HFF-Myc (cell line): ENCODE results near the gene RSRC1.

Experiments used
- DNase-seq: peaks from one replicate; pipeline ENCODE4 v3.0.0-alpha.2; 2011; ENCODE audit warnings: low read depth; ENCODE audit errors: extremely low read depth
- H3K4me3 ChIP-seq: replicated peaks from 2 replicates; pipeline ENCODE4 v1.5.1; 2011; ENCODE audit warnings: low read depth, mild to moderate bottlenecking, control low read depth, low read length
- TF ChIP-seq, protein P1 (sequence below): IDR thresholded peaks from 2 replicates; pipeline ENCODE4 v1.5.1; 2012; ENCODE audit warnings: mild to moderate bottlenecking, low read depth, low read length, control low read depth; ENCODE audit errors: missing control alignments

RSRC1 gene

DNA sequence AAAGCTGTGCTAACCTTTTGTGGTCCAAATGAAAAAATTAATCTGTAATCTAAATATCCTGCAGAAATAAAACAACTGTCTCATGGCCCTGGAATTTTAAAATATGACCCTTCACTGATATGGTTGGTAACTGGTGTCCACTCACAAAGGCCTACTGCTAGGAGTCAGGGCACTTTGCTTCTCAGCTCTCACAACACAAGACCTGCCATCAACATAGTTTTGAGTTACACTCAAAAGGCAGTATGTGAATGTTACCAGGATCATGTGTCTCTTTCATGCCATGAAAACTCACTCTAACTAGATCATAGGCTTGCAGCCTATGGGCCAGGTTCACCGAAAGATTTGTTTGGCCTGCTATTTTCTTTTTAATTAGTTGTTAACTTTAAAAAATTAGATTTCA is 451.1 kb downstream of the RSRC1 start:
- TF ChIP-seq, protein P1, sequence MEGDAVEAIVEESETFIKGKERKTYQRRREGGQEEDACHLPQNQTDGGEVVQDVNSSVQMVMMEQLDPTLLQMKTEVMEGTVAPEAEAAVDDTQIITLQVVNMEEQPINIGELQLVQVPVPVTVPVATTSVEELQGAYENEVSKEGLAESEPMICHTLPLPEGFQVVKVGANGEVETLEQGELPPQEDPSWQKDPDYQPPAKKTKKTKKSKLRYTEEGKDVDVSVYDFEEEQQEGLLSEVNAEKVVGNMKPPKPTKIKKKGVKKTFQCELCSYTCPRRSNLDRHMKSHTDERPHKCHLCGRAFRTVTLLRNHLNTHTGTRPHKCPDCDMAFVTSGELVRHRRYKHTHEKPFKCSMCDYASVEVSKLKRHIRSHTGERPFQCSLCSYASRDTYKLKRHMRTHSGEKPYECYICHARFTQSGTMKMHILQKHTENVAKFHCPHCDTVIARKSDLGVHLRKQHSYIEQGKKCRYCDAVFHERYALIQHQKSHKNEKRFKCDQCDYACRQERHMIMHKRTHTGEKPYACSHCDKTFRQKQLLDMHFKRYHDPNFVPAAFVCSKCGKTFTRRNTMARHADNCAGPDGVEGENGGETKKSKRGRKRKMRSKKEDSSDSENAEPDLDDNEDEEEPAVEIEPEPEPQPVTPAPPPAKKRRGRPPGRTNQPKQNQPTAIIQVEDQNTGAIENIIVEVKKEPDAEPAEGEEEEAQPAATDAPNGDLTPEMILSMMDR: no peak
- H3K4me3 ChIP-seq: no peak overlapping the region
- DNase-seq: no peak

DNA sequence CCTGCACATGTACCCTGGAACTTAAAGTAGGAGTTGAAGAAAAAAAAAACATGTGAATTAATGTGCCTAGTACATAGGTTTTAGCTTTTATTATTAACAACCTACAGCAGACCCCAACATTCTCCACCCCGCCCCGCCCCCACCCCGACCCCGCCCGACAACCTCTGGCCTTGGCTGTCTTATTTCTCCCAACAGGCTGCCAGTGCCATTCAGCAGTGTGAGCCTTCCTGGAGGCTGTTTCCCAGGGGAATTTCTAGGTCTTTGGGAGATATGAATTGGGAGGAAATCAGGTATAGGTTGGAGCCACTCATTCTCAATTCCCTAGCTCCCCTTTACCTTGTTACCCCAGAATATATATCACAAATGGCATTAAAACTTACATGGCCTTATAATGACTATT is 452.8 kb downstream of the RSRC1 start:
- no peak for DNase-seq
- H3K4me3 ChIP-seq: no peak overlapping the region
- TF ChIP-seq, protein P1: no peak

DNA sequence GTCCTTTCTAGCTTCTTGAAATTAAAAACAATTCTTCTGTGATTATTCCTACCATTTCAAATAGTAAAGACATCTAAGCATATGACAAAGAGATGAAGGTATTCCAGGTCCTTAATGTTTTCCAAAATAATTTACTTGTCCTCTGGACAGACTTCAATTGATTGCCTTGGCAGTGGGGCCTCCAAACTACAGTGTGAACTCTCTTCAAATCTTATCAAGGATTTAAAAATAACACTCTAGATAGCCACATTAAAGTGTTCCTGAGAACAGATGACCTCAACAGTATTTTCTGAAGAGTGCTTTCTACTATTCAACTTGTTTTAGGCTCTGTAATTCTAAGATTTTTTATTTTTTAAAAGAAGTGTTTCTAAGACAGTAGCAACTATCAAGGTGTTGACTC is 453.2 kb downstream of the RSRC1 start:
- TF ChIP-seq, protein P1: no peak
- H3K4me3 ChIP-seq: no peak overlapping the region
- no peak for DNase-seq

DNA sequence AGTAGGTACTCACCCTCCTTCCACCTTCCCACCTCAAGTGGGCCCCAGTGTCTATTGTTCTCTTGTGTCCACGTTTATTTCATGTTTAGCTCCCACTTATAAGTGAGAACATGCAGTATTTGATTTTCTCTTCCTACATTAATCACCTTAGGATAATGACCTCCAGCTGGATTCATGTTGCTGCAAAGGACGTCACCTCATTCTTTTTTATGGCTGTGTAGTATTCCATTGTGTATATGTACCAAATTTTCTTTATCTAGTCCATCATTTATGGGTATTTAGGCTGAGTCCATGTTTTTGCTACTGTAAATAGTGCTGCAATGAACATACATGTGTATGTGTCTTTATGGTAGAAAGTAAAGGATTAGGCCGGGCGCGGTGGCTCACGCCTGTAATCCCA is 455.2 kb downstream of the RSRC1 start:
- no peak for DNase-seq
- TF ChIP-seq, protein P1: no peak
- no peak overlapping the region for H3K4me3 ChIP-seq

DNA sequence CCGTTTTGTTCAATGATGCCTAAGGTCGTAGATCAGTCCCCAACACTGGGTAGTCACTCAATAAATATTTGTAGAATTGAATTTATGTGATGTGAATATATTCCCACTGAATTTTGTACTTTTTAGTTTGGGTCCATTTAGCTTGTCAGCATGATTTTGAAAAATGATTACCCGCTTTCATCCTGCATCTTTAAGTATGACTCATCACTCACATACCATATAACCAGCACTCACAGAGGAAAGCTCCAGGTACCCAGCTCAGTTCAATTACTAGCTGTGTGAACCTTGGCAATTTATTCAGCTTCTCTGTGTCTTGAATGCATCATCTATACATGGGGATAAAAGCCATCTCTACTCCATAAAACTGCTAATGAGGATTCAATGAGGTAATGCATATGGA is 458.9 kb downstream of the RSRC1 start:
- no peak overlapping the region for H3K4me3 ChIP-seq
- TF ChIP-seq, protein P1: no peak
- no peak for DNase-seq

DNA sequence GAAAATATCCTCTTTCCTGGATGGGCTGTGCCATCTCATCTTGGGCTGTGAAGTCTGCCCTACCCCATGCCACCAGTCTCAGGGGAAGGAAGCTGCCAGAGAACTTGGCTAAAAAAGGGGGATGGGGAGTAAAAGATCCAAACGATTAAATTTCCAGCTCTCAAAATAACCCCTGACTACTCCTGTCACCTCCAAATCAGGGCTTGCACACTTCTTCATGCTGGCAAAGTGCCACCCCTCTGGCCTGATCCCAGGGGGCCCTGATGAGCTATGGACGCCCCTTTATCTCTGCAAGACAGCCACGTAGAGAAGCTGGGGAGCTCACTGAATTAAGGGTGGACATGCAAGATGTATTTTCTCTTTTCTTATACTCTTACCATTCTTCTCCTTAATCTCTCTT is 459.9 kb downstream of the RSRC1 start:
- DNase-seq: no peak
- TF ChIP-seq, protein P1: no peak
- no peak overlapping the region for H3K4me3 ChIP-seq

DNA sequence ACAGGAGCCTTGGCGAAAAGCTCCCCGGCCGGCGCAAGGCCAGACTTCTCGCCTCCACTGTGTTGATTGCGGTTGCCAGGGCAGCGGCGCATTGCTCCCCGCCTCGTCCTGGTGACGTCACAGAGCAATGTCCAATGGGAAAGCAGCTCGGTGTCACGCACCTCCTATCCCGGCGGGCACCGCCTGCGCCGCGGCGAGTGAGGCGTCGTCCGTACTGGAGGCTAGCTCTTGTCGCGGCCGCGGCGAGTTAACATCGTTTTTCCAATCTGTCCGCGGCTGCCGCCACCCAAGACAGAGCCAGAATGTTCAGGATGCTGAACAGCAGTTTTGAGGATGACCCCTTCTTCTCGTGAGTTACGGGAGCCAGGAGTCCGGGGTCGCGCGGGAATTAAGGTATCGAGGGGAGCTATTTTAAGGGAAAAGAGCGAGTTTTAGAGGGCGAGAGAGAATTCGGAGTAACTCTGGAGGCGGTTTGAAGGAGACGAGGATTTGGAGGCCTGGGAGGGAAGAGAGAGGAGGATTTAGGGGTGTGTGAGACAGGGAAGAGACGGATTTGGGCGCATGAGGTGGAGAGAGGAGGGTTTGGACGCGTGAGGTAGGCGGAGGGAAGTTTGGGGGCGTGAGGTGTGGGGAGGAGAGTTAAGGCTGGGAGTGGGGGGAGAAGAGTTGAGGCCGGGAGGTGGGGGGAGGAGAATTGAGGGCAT is 461.3 kb downstream of the RSRC1 start, which contains the start of gene MLF1:
Gene MLF1, plus strand, starts transcription at position 196 of the 704 bp plus-strand sequence. Its CDS starts 107 bp downstream, at position 303.
- TF ChIP-seq, protein P1: no peak
- H3K4me3 ChIP-seq: peak within 1 kb of the TSS; percentile 60
- DNase-seq: peak; percentile 83
